Upper lobe of left lung (tissue), 6 donors: ENCODE measurements around the gene AEBP1. TPM values are rescaled to one million over a fixed set of nuclear protein-coding genes. Genes with fewer than 3 reads are reported as not detected.

ENCODE experiments used
- ATAC-seq, 2 donors: fragments of 200-7000 bp; cut with Tn5 transposase; one replicate each; pipeline ENCODE4 v1.9.1; 2022; ENCODE audit warnings: mild to moderate bottlenecking in 2 of 2, moderate library complexity in 2 of 2; ENCODE audit not compliant: low FRiP score in 2 of 2
- DNase-seq, 2 donors: peaks; one replicate each; pipeline ENCODE4 v3.0.0-alpha.2; 2019 to 2020
- H3K27ac ChIP-seq, 4 donors: fragments of 200-600 bp; sonication (generic); one replicate each; pipeline ENCODE4 v1.5.1; 2016 to 2019
- H3K27me3 ChIP-seq, 4 donors: fragments of 200-600 bp; sonication (generic); one replicate each; pipeline ENCODE4 v1.5.1; 2017 to 2019
- H3K36me3 ChIP-seq, 4 donors: fragments of 200-600 bp; sonication (generic); one replicate each; pipeline ENCODE4 v1.5.1; 2016 to 2019
- H3K4me1 ChIP-seq, 4 donors: fragments of 200-600 bp; sonication (generic); one replicate each; pipeline ENCODE4 v1.5.1; 2018 to 2019
- H3K4me3 ChIP-seq, 4 donors: fragments of 200-600 bp; sonication (generic); one replicate each; pipeline ENCODE4 v1.5.1; 2017 to 2019; ENCODE audit warnings: mild to moderate bottlenecking in 2 of 4, moderate library complexity in 1 of 4
- H3K9me3 ChIP-seq, 4 donors: fragments of 200-600 bp; sonication (generic); one replicate each; pipeline ENCODE4 v1.5.1; 2018 to 2019
- EP300 ChIP-seq, 4 donors: sonication (generic); formaldehyde crosslinking; IDR thresholded peaks; one replicate each; pipeline ENCODE4 v1.5.1; 2017; ENCODE audit warnings: antibody characterized with exemption in 4 of 4, control low read depth in 2 of 4
- POLR2A ChIP-seq, 4 donors: fragments of 450-650 bp; IDR thresholded peaks; one replicate each; pipeline ENCODE4 v1.5.1; 2016 to 2017; ENCODE audit warnings: antibody characterized with exemption in 4 of 4, mild to moderate bottlenecking in 2 of 4
- POLR2AphosphoS5 ChIP-seq, 2 donors: sonication (generic); formaldehyde crosslinking; IDR thresholded peaks; one replicate each; pipeline ENCODE4 v1.5.1; 2017; ENCODE audit warnings: antibody characterized with exemption in 2 of 2
- WGBS, 2 donors: methylation state at CpG; one replicate each; pipeline ENCODE4 v1.1.5; 2017 to 2018; 5-methylcytosine and 5-hydroxymethylcytosine counted together
- total RNA-seq, 6 donors: library from RNA; depleted of rRNA in 4 of 6; stranded (reverse); fragments of >200 nt in 4 of 6; gene quantifications; one replicate each; pipeline versions ENCODE4 v1.1.0 to v1.2.1, GENCODE V29; 2016 to 2021
- TF ChIP-seq, protein P1 (sequence below), 6 experiments: fragments of 450-650 bp in 4 of 6; fragments of 200-600 bp in 2 of 6; sonication (generic) in 2 of 6; IDR thresholded peaks; one replicate each; pipeline ENCODE4 v1.5.1; 2016 to 2019; ENCODE audit warnings: antibody characterized with exemption in 6 of 6
- donor health status: DM: no; HTN: no; CAD: no; lungs with moderate emphysema.
- donor health status: DM: no; HTN: yes; CAD: no; lungs with severe emphysema.

AEBP1 gene
- total RNA-seq, 6 donors from 2014 or later: 34.1 to 241 (median 92.7) TPM

DNA sequence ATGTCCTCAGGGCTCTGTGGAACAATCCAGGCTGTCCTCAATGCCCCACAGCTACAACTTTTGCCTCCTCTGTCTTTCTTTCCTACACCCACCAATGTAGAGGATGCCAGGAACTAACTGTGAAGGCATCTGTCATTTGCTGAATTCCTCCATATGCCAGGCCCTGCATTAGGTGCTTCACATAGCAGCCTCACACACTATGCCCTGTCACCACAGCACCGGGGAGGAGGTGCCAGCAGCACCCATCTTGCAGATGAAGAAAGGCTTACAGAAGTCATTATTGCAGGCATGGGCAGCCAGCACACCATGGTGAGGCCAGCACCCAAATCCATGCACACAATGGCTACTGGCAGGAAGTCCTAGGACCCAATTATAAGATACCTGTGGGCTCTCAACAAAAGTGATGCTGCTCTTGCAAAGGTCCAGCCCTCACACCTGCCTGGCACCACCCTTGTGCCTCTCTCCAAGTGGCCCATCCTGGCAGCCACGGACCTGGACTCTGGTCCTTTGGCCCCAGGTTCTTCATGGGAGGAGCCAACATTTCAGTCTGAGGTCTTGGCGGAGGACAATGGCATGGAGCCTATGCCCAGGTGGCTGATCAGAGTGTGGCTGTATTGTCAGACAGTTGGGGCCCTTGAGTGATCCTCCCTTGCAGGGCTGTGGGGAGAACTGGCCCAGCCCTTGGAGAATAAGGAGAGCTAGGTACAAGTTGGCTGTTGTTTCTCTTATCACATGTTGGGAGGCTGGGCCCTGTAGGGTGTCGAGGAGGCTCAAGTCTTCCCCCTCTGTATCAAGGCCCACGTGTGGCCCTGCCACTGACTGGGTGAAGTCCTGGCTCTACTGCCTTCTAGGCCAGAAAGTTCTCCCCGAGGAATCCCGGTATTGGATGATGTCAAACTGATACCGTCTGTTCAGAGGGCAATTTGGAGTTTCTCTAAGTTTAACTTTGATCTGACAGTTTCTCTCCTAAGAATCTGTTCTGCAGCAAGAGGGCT lies 51.3 kb downstream of the AEBP1 start:
- 74 to 86% methylated on average over 2 to 8 of the region's 8 CpGs for WGBS, 2 donors
- H3K4me3 ChIP-seq: no peak overlapping the region
- peaks cover 0 to 6% (median 0%) of the 10 kb centered on the region in 4 donors for H3K4me1 ChIP-seq
- H3K27ac ChIP-seq: no peak overlapping the region
- TF ChIP-seq, protein P1, sequence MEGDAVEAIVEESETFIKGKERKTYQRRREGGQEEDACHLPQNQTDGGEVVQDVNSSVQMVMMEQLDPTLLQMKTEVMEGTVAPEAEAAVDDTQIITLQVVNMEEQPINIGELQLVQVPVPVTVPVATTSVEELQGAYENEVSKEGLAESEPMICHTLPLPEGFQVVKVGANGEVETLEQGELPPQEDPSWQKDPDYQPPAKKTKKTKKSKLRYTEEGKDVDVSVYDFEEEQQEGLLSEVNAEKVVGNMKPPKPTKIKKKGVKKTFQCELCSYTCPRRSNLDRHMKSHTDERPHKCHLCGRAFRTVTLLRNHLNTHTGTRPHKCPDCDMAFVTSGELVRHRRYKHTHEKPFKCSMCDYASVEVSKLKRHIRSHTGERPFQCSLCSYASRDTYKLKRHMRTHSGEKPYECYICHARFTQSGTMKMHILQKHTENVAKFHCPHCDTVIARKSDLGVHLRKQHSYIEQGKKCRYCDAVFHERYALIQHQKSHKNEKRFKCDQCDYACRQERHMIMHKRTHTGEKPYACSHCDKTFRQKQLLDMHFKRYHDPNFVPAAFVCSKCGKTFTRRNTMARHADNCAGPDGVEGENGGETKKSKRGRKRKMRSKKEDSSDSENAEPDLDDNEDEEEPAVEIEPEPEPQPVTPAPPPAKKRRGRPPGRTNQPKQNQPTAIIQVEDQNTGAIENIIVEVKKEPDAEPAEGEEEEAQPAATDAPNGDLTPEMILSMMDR (IDR thresholded peaks at IDR 0.05): no peak
- TF ChIP-seq POLR2A (IDR thresholded peaks at IDR 0.05): no peak
- TF ChIP-seq EP300 (IDR thresholded peaks at IDR 0.05): no peak
- TF ChIP-seq POLR2AphosphoS5 (IDR thresholded peaks at IDR 0.05): no peak
- DNase-seq: no peak
- no peaks in the 10 kb centered on the region for H3K36me3 ChIP-seq
- no peaks in the 10 kb centered on the region for H3K27me3 ChIP-seq
- ATAC-seq: no peak
- no peaks in the 10 kb centered on the region for H3K9me3 ChIP-seq

DNA sequence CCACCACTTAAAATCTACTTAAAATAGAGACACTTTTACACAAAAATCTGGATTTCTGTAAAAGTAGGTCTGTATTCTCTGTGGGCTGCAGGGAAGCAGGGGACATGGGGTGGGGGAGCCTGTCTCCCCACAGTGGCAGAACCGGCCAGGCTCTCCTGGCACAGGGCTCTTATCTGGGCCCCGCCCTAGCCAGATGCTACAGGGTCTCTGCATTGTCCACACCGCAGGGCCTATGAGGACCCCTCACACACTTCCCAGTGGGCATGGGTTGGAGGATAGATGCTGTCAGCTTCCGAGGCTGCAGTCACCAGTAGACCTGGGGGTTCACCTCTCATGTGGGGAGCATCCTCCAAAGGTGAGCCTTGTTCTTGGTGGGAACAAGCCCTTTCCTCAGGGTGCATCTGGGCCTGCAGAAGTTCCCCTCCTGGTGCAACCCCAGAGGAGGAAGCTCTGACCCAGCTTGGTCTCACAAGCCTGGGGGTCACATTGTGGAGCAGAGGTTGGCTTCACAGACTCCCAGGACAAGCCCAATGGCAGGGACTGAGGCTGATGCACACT lies 52.4 kb downstream of the AEBP1 start:
- DNase-seq (no peak), ATAC-seq (no peak)
- Histone ChIP-seq H3K27me3 (no peaks in the 10 kb centered on the region), H3K36me3 (no peaks in the 10 kb centered on the region), H3K4me3 (no peak overlapping the region), H3K4me1 (peaks cover 0 to 6% (median 0%) of the 10 kb centered on the region in 4 donors), H3K27ac (no peak overlapping the region), H3K9me3 (no peaks in the 10 kb centered on the region)
- 71 to 75% methylated on average over 3 to 4 of the region's 4 CpGs for WGBS, 2 donors
- no peak for TF ChIP-seq POLR2AphosphoS5 (IDR thresholded peaks at IDR 0.05)
- TF ChIP-seq, protein P1 (IDR thresholded peaks at IDR 0.05): no peak
- no peak for TF ChIP-seq EP300 (IDR thresholded peaks at IDR 0.05)
- no peak for TF ChIP-seq POLR2A (IDR thresholded peaks at IDR 0.05)

- TF ChIP-seq POLR2A (IDR thresholded peaks at IDR 0.05): no peak
- TF ChIP-seq, protein P1 (IDR thresholded peaks at IDR 0.05): no peak
- TF ChIP-seq EP300 (IDR thresholded peaks at IDR 0.05): no peak
- no peak for TF ChIP-seq POLR2AphosphoS5 (IDR thresholded peaks at IDR 0.05)
- no peaks in the 10 kb centered on the region for H3K36me3 ChIP-seq
- ATAC-seq (no peak), DNase-seq (no peak)
- no peak overlapping the region for H3K4me3 ChIP-seq
- H3K27me3 ChIP-seq: no peaks in the 10 kb centered on the region
- no peaks in the 10 kb centered on the region for H3K9me3 ChIP-seq
- no peak overlapping the region for H3K27ac ChIP-seq
- peaks cover 0 to 6% (median 0%) of the 10 kb centered on the region in 4 donors for H3K4me1 ChIP-seq
- WGBS, 2 donors: 77 to 82% methylated on average over 12 to 15 of the region's 15 CpGs
These were observed 53.3 kb downstream of the AEBP1 start for GRCh38 chr7:44157116-44158080.

- Histone ChIP-seq H3K36me3 (no peaks in the 10 kb centered on the region), H3K4me1 (peaks cover 0 to 6% (median 0%) of the 10 kb centered on the region in 4 donors), H3K9me3 (no peaks in the 10 kb centered on the region), H3K27me3 (no peaks in the 10 kb centered on the region), H3K4me3 (no peak overlapping the region), H3K27ac (no peak overlapping the region)
- TF ChIP-seq POLR2AphosphoS5 (IDR thresholded peaks at IDR 0.05) (no peak), EP300 (IDR thresholded peaks at IDR 0.05) (no peak), POLR2A (IDR thresholded peaks at IDR 0.05) (no peak)
- TF ChIP-seq, protein P1 (IDR thresholded peaks at IDR 0.05): no peak
- WGBS, 2 donors: 77 to 90% methylated on average over 4 to 10 of the region's 10 CpGs
- no peak for ATAC-seq
- no peak for DNase-seq
These were observed 54.1 kb downstream of the AEBP1 start for GRCh38 chr7:44158096-44158872.
